Measurements from ENCODE around the gene AGER.

Gene AGER

GRCh38 chr6:32168350-32168749, 15.7 kb downstream of the AGER start:
- no peak for DNase-seq

DNA sequence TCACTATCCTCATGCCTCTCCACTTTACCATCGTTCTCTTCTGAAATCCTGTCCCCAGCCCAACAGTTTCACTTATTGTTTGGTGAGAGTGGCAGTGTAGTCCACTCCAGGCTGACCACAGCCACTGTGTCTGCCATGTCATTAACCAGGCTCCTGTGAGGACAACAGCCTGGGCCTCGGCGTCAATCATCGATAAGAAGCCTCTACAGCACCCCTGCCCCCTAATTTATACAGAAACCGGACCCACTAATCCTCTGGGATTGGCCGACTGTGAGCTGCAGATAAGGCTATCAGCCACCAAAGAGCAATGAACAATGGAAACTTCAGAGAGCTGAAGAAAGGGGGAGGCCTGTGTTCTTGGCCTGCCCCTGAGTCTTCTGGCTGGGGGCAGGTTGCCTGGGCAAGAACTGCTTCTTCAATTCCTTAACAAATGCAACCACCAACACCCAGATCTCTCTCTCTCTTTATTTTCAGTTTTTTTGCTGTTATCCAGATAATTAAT, 16.2 kb downstream of the AGER start:
- DNase-seq = no peak

DNA sequence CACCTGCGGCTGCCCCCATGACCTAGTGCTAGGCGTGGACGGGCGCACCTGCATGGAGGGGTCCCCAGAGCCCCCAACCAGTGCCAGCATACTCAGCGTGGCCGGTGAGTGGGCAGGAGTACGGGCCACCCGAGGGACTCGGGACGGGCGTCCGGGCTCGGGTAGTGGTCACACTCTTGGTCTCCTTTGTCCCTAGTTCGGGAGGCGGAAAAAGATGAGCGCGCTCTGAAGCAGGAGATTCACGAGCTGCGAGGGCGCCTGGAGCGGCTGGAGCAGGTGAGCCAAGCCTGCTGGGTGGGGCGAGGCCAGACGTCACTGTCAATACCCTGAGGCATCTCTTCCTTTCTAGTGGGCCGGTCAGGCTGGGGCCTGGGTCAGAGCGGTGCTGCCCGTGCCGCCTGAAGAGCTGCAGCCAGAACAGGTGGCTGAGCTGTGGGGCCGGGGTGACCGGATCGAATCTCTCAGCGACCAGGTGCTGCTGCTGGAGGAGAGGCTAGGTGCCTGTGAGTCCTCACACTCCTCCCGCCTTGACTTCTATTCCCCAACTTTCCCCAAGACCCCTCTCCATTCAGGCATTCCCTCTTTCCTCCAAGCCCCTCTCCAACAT, 16.8 kb downstream of the AGER start:
- DNase-seq = no peak

GRCh38 chr6:32166411-32167061, 17.5 kb downstream of the AGER start:
- DNase-seq = no peak

DNA sequence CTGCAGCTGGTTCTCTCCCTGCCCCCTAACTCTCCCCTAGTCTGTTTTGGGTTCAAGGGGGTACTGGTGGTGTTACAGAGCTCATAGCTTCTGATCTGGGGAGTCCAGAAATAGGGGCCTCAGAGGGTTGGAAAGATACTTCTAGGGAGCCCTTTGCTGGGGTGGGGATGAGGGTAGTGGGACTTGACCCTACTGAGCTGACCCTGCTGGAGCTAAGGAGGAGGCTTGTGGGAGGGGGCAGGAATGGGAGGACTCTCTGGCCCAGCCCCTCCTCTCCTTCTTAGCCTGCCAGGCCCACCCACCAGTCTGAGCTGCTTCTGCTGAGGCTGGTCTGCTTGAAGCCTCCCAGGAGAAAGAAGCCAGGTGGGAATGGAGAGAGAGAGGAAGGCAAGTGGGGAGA, 19.8 kb downstream of the AGER start, which contains the start of gene EGFL8:
EGFL8 (plus strand) TSS at position 301 of the 400 bp plus-strand sequence. CDS start 1,571 bp downstream, outside the sequence.
- DNase-seq = no peak

- DNase-seq = no peak
Observed at GRCh38 chr6:32163559-32164258, 20.3 kb downstream of the AGER start.

DNA sequence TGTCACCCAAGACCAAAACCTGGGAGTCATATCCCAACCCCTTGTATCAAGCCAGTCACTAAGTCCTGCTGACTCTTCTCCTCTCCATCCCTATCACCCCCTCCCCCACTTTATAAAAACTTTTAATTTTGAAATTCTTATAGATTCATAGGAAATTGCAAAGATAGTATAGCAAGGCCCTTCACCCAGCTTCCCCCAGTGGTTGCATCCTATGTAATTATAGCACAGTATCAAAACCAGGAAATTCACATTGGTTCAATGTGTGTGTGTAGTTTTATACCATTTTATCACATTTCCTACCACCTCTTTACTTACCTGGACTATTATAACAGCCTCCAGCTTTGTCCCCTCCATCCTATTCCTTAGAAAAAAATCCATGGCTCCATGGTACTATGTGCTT, 26.0 kb downstream of the AGER start:
- no peak for DNase-seq

DNA sequence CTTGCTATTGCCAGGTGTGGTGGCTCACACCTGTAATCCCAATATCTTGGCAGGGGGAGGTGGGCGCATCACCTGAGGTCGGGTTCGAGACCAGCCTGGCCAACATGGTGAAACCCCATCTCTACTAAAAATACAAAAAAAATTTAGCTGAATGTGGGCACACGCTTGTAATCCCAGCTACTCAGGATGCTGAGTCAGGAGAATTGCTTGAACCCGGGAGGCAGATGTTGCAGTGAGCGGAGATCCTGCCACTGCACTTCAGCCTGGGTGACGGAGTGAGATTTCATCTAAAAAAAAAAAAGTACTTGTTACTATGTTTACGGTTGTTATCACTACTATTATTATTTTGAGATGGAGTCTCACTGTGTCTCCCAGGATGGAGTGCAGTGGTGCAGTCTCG, 27.2 kb downstream of the AGER start:
- no peak for DNase-seq

GRCh38 chr6:32154514-32155161, 29.4 kb downstream of the AGER start:
- peak; percentile 76 for DNase-seq

- peak; percentile 75 for DNase-seq
Observed at GRCh38 chr6:32153564-32154513, 30.2 kb downstream of the AGER start, which contains the start of gene PPT2. PPT2 (plus strand) TSS chr6:32154141; CDS start chr6:32154595, 454 bp downstream.

DNA sequence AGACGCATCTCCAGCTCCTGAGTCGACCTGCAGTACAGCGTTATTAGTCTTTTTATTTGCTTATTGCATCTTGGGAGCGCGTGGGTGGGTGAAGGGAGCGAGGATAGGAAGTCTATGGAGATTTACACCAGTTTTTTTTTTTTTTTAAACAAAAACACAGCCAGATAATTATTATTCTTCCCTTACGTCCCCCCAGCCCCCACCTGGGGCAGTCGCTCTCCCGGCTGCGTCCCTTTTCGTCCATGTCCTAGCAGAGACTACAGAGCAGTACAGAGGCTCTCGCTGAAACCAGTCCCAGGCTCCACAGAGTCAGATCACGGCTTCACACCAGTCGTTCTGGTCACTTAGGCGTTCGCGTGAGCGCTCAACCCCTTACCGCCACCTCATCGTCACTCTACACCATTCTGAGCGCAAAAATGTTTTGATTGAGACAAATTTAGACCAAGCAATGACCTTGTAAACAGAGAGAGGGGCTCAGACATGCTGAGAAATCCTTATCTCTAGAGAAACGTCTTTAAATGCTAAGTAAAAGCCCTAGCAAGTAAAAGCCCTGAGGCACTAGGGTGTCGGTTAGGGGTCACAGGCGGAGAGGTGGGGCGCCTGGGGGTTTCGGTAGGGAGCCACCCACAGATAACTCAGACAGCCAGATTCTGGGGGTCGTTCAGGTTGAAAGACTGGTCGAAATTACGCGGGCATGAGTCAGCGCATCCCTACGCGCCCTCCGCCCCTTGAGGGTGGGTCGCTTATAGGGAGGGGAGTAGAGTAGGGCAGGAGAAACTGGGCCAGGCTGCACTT, 31.1 kb downstream of the AGER start:
- no peak for DNase-seq

GRCh38 chr6:32151863-32152768, 31.9 kb downstream of the AGER start, which contains the start of gene PRRT1:
PRRT1 (minus strand) TSS chr6:32151939; CDS start chr6:32151827, 112 bp downstream.
- peak; percentile 49 for DNase-seq

- DNase-seq = no peak
Observed at GRCh38 chr6:32151181-32151862, 32.7 kb downstream of the AGER start.

- DNase-seq = no peak
Observed at GRCh38 chr6:32149932-32150870, 33.9 kb downstream of the AGER start.

DNA sequence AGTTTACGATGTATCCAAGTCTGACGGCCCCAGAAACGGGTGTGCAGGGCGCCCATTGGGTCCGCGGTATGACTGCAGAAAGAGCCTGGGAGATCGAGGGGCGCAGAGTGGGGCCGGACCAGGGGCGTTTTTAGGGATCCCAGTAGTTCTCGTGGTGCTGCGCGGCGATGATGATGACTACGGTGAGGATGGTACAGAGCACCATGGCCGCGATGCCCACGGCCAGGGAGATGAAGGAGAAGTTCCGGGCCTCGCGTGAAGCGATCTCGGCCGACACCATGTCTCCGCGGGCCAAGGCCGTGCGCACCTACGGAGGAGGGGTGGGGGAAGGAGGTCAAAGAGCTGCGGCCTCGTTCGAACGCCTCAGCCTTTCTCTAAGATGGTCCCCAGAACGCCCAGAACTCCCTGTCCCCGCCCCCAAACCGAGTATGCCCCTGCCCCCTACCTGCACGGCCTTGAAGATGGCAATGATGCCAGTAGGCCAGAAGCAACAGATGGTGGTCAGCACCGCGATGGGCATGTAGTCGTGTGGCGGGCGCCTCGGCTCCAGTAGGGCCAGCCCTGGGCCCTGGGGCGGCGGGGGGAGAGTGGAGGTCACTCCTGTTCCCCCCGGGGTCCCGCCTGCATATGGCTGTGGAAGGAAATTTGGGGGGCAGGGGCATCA, 34.8 kb downstream of the AGER start:
- no peak for DNase-seq

- DNase-seq = peak; percentile 78
Observed at GRCh38 chr6:32148289-32149091, 35.6 kb downstream of the AGER start.
